22Rv1 (cell line): ENCODE results near the gene GLT6D1.
A peak's percentile ranks its signal among the peaks of the same experiment; 100 is the strongest.

Experiments
- H3K27ac ChIP-seq: fragments of 450-650 bp; 2 replicates; pipeline ENCODE4 v1.5.1; 2017
- CTCF ChIP-seq: fragments of 450-650 bp; IDR thresholded peaks from 2 replicates; pipeline ENCODE4 v1.5.1; 2017; ENCODE audit warnings: mild to moderate bottlenecking
- ZFX ChIP-seq: fragments of 450-650 bp; IDR thresholded peaks from 2 replicates; pipeline ENCODE4 v1.6.1; 2017; ENCODE audit warnings: antibody characterized with exemption, borderline replicate concordance

The GLT6D1 gene

GRCh38 chr9:135605238-135605781, 34.0 kb downstream of the GLT6D1 start:
- H3K27ac ChIP-seq, result no peak overlapping the region
- TF ChIP-seq CTCF (no peak), ZFX (no peak)

- no peak overlapping the region for H3K27ac ChIP-seq
- no peak for TF ChIP-seq CTCF
- TF ChIP-seq ZFX, result no peak
Observed at GRCh38 chr9:135604437-135605237, 34.7 kb downstream of the GLT6D1 start.

- H3K27ac ChIP-seq, result no peak overlapping the region
- peak; percentile 92 for TF ChIP-seq CTCF
- TF ChIP-seq ZFX, result no peak
Observed at GRCh38 chr9:135602789-135603481, 36.4 kb downstream of the GLT6D1 start.

GRCh38 chr9:135601988-135602387, 37.4 kb downstream of the GLT6D1 start:
- TF ChIP-seq ZFX (no peak), CTCF (no peak)
- no peak overlapping the region for H3K27ac ChIP-seq

GRCh38 chr9:135600296-135600817, 39.0 kb downstream of the GLT6D1 start:
- no peak for TF ChIP-seq ZFX
- TF ChIP-seq CTCF, result no peak
- no peak overlapping the region for H3K27ac ChIP-seq

- H3K27ac ChIP-seq, result no peak overlapping the region
- TF ChIP-seq ZFX (no peak), CTCF (no peak)
Observed at GRCh38 chr9:135596211-135596610, 43.1 kb downstream of the GLT6D1 start.
